HG03039 (cell line): ENCODE results near the gene RPS3A.
"Not testable (repeated sequence)": the region's sequence is repeated elsewhere in the genome, so short reads cannot be mapped to it uniquely, and the experiment has no call there.

Experiments used
- ATAC-seq: cut with Tn5 transposase; IDR thresholded peaks from one replicate; pipeline ENCODE4 v1.9.1; 2021; ENCODE audit warnings: mild to moderate bottlenecking, moderate library complexity; ENCODE audit not compliant: unreplicated experiment

RPS3A gene

GRCh38 chr4:151114338-151114737 lies 14.9 kb downstream of the RPS3A start:
- ATAC-seq, result no peak

GRCh38 chr4:151114986-151115385 lies 15.6 kb downstream of the RPS3A start:
- no peak for ATAC-seq

DNA sequence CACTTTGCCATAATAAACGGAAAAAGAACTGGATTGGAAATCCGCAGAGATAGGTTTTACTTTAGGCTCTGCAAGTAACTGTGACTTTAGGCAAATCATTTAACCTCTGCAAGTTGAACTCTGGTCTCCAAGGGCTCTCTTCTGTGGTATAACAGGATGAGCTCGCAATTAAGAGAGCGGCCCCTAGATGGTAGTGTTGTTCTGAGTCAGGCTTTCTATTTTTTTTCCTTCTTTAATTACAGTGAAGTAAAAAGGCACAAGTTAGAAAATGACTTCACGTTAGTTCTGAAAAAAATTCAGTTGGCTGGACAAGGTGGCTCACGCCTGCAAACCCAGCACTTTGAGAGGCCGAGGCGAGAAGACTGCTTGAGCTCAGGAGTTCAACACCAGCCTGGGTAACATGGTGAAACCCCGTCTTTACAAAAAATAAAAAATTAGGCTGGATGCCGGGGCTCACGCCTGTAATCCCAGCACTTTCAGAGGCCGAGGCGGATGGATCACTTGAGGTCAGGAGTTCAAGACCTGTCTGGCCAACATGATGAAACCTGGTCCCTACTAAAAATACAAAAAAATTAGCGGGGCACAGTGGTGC lies 18.0 kb downstream of the RPS3A start:
- peak; percentile 80 for ATAC-seq

- no peak for ATAC-seq
These were observed 30.4 kb downstream of the RPS3A start for GRCh38 chr4:151129796-151130195.

DNA sequence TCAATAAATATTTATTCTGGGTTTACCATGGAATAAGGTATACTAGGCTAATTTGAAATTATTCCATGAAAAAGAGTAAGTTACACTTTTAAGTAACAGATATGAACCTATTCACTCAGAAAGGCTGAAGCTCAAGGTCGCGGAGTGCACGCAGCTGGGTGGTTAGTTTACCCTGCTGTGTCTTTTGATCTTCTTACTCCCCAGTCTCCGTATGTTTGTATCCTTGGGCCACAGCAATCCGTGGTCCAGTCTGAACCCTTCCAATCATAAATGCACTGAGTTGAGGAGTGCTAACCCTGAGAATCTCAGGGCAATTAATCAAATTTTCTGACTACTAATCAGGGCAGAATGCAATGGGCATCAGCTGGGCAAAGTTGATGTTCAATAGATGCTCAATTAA lies 33.9 kb downstream of the RPS3A start:
- no peak for ATAC-seq

GRCh38 chr4:151136048-151136447 lies 36.6 kb downstream of the RPS3A start:
- ATAC-seq, result not testable (repeated sequence)

DNA sequence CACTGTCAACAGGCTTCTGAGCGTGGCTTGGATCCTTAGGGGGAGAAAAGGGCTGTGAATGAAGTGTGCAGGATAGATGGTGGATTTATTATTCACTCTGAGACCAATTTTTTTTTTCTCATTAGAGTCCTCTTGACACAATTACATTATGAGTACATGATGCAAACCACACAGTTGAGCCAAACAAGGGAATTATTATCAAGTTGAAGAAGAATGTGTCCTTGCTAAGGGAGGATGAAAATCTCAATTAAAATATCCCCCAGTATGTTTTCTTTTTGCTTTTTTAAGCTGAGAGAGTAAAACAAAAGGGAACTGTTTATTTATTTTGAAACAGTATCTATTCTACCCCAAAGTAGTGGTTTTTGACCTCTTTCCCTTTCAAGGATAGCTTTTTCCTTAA lies 40.4 kb downstream of the RPS3A start:
- no peak for ATAC-seq

GRCh38 chr4:151142758-151143157 lies 43.3 kb downstream of the RPS3A start:
- no peak for ATAC-seq

- ATAC-seq, result no peak
These were observed 43.7 kb downstream of the RPS3A start for GRCh38 chr4:151143162-151143561.

GRCh38 chr4:151143811-151144210 lies 44.4 kb downstream of the RPS3A start:
- ATAC-seq, result no peak

DNA sequence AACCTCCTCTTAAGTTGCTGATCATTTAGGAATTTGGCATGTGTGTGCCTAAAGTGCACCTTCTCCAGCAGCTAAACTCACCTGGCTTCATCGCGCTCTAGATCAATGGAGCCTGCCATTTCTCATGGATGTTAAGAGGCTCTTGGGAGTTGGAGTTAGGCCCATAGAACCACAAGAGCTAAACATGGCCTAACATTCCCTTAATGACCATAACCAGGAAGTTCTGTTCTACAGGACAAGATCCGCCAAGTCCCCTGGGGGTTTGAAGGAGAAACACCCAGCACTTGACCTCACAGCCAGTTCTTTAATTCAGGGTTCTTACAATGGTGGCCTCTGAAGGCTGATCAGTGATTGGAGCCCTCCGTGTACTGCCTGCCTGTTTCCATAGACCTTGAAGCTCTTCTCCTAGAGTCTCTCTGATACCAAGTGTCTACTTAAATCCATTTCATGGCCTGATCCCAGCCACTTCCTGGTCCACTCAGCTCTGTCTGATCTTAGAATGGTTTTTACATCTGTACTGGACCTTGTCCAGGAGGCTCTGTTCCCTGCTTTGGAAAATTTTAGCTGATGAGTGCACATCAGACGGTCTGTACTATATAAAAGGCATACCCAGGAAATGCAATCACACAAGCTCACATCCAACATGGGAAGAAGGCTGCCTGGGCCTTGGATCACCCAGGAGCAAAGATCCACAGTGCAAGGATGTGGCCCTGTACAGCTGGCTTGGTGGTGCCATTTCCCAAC lies 45.1 kb downstream of the RPS3A start:
- ATAC-seq, result no peak

DNA sequence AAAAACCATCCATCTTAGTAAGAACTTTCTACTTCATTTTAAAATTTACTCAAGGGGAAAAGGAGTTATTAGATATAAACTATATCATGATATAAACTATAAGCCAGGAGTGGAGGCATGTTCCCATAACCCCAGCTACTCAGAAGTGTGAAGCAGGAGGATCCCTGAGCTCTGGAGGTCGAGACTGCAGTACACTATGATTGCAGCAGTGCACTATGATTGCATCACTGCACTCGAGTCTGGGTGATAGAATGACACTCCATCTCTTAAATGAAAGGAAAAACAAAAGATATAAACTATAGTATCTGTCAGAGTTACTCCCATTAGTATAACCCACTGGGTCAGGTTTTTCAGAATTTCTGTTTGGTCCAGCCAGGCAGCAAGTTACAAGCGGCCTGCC lies 47.6 kb downstream of the RPS3A start:
- ATAC-seq, result no peak

GRCh38 chr4:151148261-151148660 lies 48.8 kb downstream of the RPS3A start:
- ATAC-seq, result no peak

GRCh38 chr4:151150821-151151580 lies 51.6 kb downstream of the RPS3A start:
- ATAC-seq, result no peak

DNA sequence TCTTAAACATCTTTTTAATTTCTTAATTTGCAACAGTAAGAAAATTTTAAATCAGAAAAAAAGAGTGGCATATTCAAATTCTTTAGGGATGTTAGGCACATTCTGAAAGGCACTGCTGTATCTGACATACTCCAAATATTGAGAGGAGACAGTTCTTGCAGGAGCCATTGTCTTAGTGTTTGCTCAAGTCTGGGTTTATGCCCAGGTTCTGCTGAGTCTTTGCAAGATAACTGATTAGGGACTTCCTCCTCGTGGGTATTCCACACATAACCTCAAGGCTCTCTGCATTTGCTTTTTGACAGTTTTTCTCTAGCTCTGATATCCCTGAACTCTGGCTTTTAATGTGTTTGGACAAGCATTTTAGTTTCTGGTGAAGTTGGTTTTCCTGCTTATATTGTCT lies 52.6 kb downstream of the RPS3A start:
- no peak for ATAC-seq

DNA sequence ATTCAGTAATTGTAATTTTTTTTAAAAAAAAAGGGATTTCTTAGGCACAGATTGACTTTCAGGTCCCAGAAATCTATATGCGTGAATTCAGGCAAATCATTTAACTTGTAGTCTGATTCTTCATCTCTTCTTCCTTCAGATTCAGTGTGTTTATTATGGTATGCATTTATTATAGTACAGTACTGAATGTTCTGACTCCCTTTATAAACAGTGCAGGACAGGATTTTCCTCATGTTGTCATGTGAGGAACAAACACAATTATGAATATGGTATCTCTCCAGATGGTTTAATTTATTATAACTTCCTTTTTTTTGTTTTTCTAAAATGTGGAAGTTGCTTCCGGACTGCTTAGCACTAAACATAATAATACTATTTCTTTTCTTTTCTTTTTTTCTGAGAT lies 54.2 kb downstream of the RPS3A start:
- no peak for ATAC-seq
